WTC11 (cell line): ENCODE measurements around the gene TNFSF13B. TPM values are rescaled to one million over a fixed set of nuclear protein-coding genes. Genes with fewer than 3 reads are reported as not detected.

Experiments used
- ATAC-seq: fragments of 200-7000 bp; cut with Tn5 transposase; 2 replicates; pipeline ENCODE4 v1.10.0; 2021; ENCODE audit warnings: mild to moderate bottlenecking, moderate library complexity
- CTCF ChIA-PET: fragments of 300-600 bp; sonication (Branson Sonifier 250); formaldehyde crosslinking; loops from one replicate; lab custom pipeline; 2021; ENCODE audit warnings: antibody characterized with exemption; lab: Charles Lee
- POLR2A ChIA-PET: fragments of 350-600 bp; sonication (Branson Sonifier 250); formaldehyde crosslinking; loops from one replicate; lab custom pipeline; 2021; ENCODE audit warnings: antibody characterized with exemption; lab: Charles Lee
- DNase-seq: peaks from one replicate; pipeline ENCODE4 v3.0.0; 2021; ENCODE audit warnings: low spot score
- H3K27ac Mint-ChIP-seq: 2 replicates; pipeline ENCODE4 v1.8.0; 2021; ENCODE audit warnings: mixed read lengths
- H3K27me3 Mint-ChIP-seq: 2 replicates; pipeline ENCODE4 v1.8.0; 2021; ENCODE audit warnings: low read depth, mild to moderate bottlenecking, moderate library complexity, mixed read lengths
- H3K36me3 Mint-ChIP-seq: 2 replicates; pipeline ENCODE4 v1.8.0; 2021; ENCODE audit warnings: mixed read lengths
- H3K4me1 Mint-ChIP-seq: 2 replicates; pipeline ENCODE4 v1.8.0; 2022; ENCODE audit warnings: mixed read lengths
- H3K4me3 Mint-ChIP-seq: 2 replicates; pipeline ENCODE4 v1.8.0; 2021; ENCODE audit warnings: mild to moderate bottlenecking, moderate library complexity, mixed read lengths
- H3K9me3 Mint-ChIP-seq: 2 replicates; pipeline ENCODE4 v1.8.0; 2021; ENCODE audit warnings: mixed read lengths
- ATF1 ChIP-seq: sonication (generic); formaldehyde crosslinking; IDR thresholded peaks from 2 replicates; pipeline ENCODE4 v1.8.1; 2023; ENCODE audit warnings: mild to moderate bottlenecking, moderate library complexity, missing genetic modification reagents
- ELF4 ChIP-seq: sonication (generic); formaldehyde crosslinking; IDR thresholded peaks from 2 replicates; pipeline ENCODE4 v1.8.1; 2022; ENCODE audit warnings: low read depth, mild to moderate bottlenecking, moderate library complexity, missing genetic modification reagents
- GABPB1 ChIP-seq: sonication (generic); formaldehyde crosslinking; IDR thresholded peaks from 2 replicates; pipeline ENCODE4 v1.8.1; 2023; ENCODE audit warnings: mild to moderate bottlenecking, missing genetic modification reagents
- GRHL2 ChIP-seq: fragments of 250-450 bp; sonication (Bioruptor Pico); IDR thresholded peaks from 2 replicates; pipeline ENCODE4 v1.8.0; 2022; ENCODE audit warnings: mild to moderate bottlenecking, moderate library complexity; ENCODE audit not compliant: insufficient replicate concordance, severe bottlenecking
- GTF2I ChIP-seq: fragments of 250-450 bp; sonication (Bioruptor Pico); conservative IDR thresholded peaks from 2 replicates; pipeline ENCODE4 v1.4.0; 2021; ENCODE audit warnings: mild to moderate bottlenecking
- HMGA2 ChIP-seq: fragments of 250-450 bp; sonication (Bioruptor Pico); IDR thresholded peaks from 2 replicates; pipeline ENCODE4 v1.4.0; 2021; ENCODE audit warnings: mild to moderate bottlenecking, moderate library complexity
- IRF2 ChIP-seq: sonication (generic); formaldehyde crosslinking; IDR thresholded peaks from 2 replicates; pipeline ENCODE4 v1.8.0; 2022; ENCODE audit warnings: low read depth, missing genetic modification reagents, borderline replicate concordance
- NR3C1 ChIP-seq: sonication (generic); formaldehyde crosslinking; conservative IDR thresholded peaks from 2 replicates; pipeline ENCODE4 v1.8.1; 2023; ENCODE audit warnings: low read depth, mild to moderate bottlenecking, missing genetic modification reagents
- SMAD3 ChIP-seq: sonication (generic); formaldehyde crosslinking; IDR thresholded peaks from 2 replicates; pipeline ENCODE4 v1.8.0; 2022; ENCODE audit warnings: missing genetic modification reagents, mild to moderate bottlenecking, borderline replicate concordance
- ZNF219 ChIP-seq: sonication (generic); formaldehyde crosslinking; IDR thresholded peaks from 2 replicates; pipeline ENCODE4 v1.8.0; 2023; ENCODE audit warnings: missing genetic modification reagents, mild to moderate bottlenecking, borderline replicate concordance
- ZNF317 ChIP-seq: sonication (generic); formaldehyde crosslinking; IDR thresholded peaks from 2 replicates; pipeline ENCODE4 v1.8.1; 2023; ENCODE audit warnings: low read depth, mild to moderate bottlenecking, moderate library complexity, missing genetic modification reagents, borderline replicate concordance
- ZNF416 ChIP-seq: fragments of 250-450 bp; sonication (Bioruptor Pico); IDR thresholded peaks from 2 replicates; pipeline ENCODE4 v1.9.0; 2021; ENCODE audit warnings: mild to moderate bottlenecking, inconsistent platforms
- total RNA-seq: library from RNA; stranded (reverse); gene quantifications from 3 replicates; pipeline ENCODE4 v1.2.3, GENCODE V29; 2021
- TF ChIP-seq, protein P1 (sequence below): fragments of 250-450 bp; sonication (Bioruptor Pico); IDR thresholded peaks from 2 replicates; pipeline ENCODE4 v1.9.0; 2021; ENCODE audit warnings: moderate library complexity, mild to moderate bottlenecking, inconsistent platforms, borderline replicate concordance
- TF ChIP-seq, protein P2 (sequence below): sonication (generic); formaldehyde crosslinking; IDR thresholded peaks from 2 replicates; pipeline ENCODE4 v1.8.1; 2022; ENCODE audit warnings: low read depth, mild to moderate bottlenecking, moderate library complexity, missing genetic modification reagents, borderline replicate concordance
- TF ChIP-seq, protein P3 (sequence below): sonication (generic); formaldehyde crosslinking; IDR thresholded peaks from 2 replicates; pipeline ENCODE4 v1.8.1; 2023; ENCODE audit warnings: mild to moderate bottlenecking, moderate library complexity, missing genetic modification reagents
- TF ChIP-seq, protein P4 (sequence below): sonication (generic); formaldehyde crosslinking; IDR thresholded peaks from 2 replicates; pipeline ENCODE4 v1.8.1; 2022; ENCODE audit warnings: missing genetic modification reagents, borderline replicate concordance
- TF ChIP-seq, protein P5 (sequence below): fragments of 250-450 bp; sonication (Bioruptor Pico); IDR thresholded peaks from 2 replicates; pipeline ENCODE4 v1.9.0; 2021; ENCODE audit warnings: mild to moderate bottlenecking, borderline replicate concordance

Gene TNFSF13B
- total RNA-seq, 1 experiment from 2014 or later, result 0.39 TPM

DNA sequence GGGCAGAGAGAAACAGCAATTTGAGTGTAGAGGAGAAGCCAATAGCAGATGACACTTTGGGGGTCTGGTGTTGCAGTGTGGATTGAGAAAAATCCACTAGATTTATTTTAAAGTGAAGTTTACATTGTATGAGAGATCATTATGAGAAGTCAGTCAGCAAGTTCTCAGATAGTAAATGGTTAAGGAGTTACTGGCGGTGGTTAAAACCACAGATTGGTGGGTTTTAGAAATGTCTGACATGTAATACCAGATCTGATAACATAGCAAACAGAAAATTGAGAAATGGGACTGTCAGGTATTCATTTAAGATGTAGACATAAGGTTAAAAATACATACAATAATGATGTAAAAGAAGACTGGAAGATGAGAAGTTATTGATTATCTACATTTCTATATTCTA, 44.1 kb upstream of the TNFSF13B start:
- DNase-seq (no peak), ATAC-seq (no peak)
- Mint-ChIP-seq H3K36me3 (peaks cover 7% of the 10 kb centered on the region), H3K9me3 (no peaks in the 10 kb centered on the region), H3K27me3 (no peaks in the 10 kb centered on the region), H3K27ac (no peak overlapping the region), H3K4me1 (peaks cover 2% of the 10 kb centered on the region; the same call in 1 of the 2 replicates), H3K4me3 (no peak overlapping the region)
- TF ChIP-seq NR3C1 (CRISPR knock-in tag) (no peak), ZNF219 (CRISPR knock-in tag) (no peak), SMAD3 (CRISPR knock-in tag) (no peak), ZNF317 (no peak), GRHL2 (CRISPR knock-in tag) (no peak), ZNF416 (no peak), ELF4 (CRISPR knock-in tag) (no peak), ATF1 (no peak), GTF2I (CRISPR knock-in tag) (no peak), GABPB1 (CRISPR knock-in tag) (no peak), HMGA2 (CRISPR knock-in tag) (no peak)
- TF ChIP-seq, protein P1, sequence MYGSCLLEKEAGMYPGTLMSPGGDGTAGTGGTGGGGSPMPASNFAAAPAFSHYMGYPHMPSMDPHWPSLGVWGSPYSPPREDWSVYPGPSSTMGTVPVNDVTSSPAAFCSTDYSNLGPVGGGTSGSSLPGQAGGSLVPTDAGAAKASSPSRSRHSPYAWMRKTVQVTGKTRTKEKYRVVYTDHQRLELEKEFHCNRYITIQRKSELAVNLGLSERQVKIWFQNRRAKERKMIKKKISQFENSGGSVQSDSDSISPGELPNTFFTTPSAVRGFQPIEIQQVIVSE (CRISPR knock-in tag), result no peak
- TF ChIP-seq, protein P2, sequence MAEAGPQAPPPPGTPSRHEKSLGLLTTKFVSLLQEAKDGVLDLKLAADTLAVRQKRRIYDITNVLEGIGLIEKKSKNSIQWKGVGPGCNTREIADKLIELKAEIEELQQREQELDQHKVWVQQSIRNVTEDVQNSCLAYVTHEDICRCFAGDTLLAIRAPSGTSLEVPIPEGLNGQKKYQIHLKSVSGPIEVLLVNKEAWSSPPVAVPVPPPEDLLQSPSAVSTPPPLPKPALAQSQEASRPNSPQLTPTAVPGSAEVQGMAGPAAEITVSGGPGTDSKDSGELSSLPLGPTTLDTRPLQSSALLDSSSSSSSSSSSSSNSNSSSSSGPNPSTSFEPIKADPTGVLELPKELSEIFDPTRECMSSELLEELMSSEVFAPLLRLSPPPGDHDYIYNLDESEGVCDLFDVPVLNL (CRISPR knock-in tag), result no peak
- TF ChIP-seq, protein P3, sequence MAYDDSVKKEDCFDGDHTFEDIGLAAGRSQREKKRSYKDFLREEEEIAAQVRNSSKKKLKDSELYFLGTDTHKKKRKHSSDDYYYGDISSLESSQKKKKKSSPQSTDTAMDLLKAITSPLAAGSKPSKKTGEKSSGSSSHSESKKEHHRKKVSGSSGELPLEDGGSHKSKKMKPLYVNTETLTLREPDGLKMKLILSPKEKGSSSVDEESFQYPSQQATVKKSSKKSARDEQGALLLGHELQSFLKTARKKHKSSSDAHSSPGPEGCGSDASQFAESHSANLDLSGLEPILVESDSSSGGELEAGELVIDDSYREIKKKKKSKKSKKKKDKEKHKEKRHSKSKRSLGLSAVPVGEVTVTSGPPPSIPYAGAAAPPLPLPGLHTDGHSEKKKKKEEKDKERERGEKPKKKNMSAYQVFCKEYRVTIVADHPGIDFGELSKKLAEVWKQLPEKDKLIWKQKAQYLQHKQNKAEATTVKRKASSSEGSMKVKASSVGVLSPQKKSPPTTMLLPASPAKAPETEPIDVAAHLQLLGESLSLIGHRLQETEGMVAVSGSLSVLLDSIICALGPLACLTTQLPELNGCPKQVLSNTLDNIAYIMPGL, result no peak
- TF ChIP-seq, protein P4, sequence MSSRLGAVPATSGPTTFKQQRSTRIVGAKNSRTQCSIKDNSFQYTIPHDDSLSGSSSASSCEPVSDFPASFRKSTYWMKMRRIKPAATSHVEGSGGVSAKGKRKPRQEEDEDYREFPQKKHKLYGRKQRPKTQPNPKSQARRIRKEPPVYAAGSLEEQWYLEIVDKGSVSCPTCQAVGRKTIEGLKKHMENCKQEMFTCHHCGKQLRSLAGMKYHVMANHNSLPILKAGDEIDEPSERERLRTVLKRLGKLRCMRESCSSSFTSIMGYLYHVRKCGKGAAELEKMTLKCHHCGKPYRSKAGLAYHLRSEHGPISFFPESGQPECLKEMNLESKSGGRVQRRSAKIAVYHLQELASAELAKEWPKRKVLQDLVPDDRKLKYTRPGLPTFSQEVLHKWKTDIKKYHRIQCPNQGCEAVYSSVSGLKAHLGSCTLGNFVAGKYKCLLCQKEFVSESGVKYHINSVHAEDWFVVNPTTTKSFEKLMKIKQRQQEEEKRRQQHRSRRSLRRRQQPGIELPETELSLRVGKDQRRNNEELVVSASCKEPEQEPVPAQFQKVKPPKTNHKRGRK (CRISPR knock-in tag), result no peak
- TF ChIP-seq, protein P5, sequence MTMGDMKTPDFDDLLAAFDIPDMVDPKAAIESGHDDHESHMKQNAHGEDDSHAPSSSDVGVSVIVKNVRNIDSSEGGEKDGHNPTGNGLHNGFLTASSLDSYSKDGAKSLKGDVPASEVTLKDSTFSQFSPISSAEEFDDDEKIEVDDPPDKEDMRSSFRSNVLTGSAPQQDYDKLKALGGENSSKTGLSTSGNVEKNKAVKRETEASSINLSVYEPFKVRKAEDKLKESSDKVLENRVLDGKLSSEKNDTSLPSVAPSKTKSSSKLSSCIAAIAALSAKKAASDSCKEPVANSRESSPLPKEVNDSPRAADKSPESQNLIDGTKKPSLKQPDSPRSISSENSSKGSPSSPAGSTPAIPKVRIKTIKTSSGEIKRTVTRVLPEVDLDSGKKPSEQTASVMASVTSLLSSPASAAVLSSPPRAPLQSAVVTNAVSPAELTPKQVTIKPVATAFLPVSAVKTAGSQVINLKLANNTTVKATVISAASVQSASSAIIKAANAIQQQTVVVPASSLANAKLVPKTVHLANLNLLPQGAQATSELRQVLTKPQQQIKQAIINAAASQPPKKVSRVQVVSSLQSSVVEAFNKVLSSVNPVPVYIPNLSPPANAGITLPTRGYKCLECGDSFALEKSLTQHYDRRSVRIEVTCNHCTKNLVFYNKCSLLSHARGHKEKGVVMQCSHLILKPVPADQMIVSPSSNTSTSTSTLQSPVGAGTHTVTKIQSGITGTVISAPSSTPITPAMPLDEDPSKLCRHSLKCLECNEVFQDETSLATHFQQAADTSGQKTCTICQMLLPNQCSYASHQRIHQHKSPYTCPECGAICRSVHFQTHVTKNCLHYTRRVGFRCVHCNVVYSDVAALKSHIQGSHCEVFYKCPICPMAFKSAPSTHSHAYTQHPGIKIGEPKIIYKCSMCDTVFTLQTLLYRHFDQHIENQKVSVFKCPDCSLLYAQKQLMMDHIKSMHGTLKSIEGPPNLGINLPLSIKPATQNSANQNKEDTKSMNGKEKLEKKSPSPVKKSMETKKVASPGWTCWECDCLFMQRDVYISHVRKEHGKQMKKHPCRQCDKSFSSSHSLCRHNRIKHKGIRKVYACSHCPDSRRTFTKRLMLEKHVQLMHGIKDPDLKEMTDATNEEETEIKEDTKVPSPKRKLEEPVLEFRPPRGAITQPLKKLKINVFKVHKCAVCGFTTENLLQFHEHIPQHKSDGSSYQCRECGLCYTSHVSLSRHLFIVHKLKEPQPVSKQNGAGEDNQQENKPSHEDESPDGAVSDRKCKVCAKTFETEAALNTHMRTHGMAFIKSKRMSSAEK (CRISPR knock-in tag), result no peak
- POLR2A ChIA-PET, result interaction anchor here (0.6 kb wide), 1 partner anchor 275 kb away, joined by 3 read pairs; no protein-coding TSS in a partner anchor
- CTCF ChIA-PET, result no interaction called here

DNA sequence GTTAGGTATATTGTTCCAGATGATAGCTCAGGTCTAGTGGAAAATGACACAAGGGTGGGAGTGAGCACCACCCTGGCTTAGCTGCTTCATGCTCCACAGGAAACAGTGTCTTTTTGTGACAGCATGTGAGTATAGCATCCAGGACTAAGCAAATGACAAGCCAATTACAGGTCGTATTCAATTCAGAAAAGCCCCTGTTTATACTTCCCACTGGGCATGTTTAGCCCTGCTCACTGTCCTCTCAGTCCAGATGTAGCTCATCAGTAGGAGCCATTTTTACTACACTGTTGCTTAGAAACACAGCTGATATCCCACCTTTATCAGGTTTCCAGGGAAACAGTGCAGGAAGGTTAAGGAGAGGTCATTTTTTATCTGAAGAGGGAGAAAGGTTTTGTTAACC, 43.3 kb upstream of the TNFSF13B start:
- DNase-seq (no peak), ATAC-seq (no peak)
- ChIA-PET POLR2A (interaction anchor here (0.6 kb wide), 1 partner anchor 274 kb away, joined by 3 read pairs; no protein-coding TSS in a partner anchor), CTCF (no interaction called here)
- H3K27ac Mint-ChIP-seq, result no peak overlapping the region
- peaks cover 7% of the 10 kb centered on the region for H3K36me3 Mint-ChIP-seq
- no peak overlapping the region for H3K4me3 Mint-ChIP-seq
- no peaks in the 10 kb centered on the region for H3K9me3 Mint-ChIP-seq
- peaks cover 2% of the 10 kb centered on the region; the same call in 1 of the 2 replicates for H3K4me1 Mint-ChIP-seq
- TF ChIP-seq IRF2 (CRISPR knock-in tag), result no peak
- H3K27me3 Mint-ChIP-seq, result no peaks in the 10 kb centered on the region
